ENCODE results near the gene LPCAT1. TPM values are rescaled to one million over a fixed set of nuclear protein-coding genes. Genes with fewer than 3 reads are reported as not detected.

Gene LPCAT1
- total and polyA plus RNA-seq, 2 of the 13 experiments (the other 11 are each of a cell fraction or from before 2014, with no cell fraction given) = 29.8 to 90.6 TPM

GRCh38 chr5:1564824-1565736 lies 41.3 kb upstream of the LPCAT1 start:
- Histone ChIP-seq H3K4me3 (replicated peaks in 1 of 3; ENCODE audit: insufficient read depth in 1 of 3, low read depth in 2 of 3, low read length in 3 of 3) (peak overlapping the region; percentile 14 to 64 (median 42); a peak in 5 of 6 replicates), H3K27me3 (ENCODE audit: control insufficient read depth in 1 of 2, insufficient read depth in 2 of 2, low read length in 2 of 2) (no peaks in the 10 kb centered on the region), H3K9me3 (ENCODE audit: low read length) (no peaks in the 10 kb centered on the region), H3K36me3 (replicated peaks in 1 of 2; ENCODE audit: control insufficient read depth in 1 of 2, insufficient read depth in 2 of 2, low read length in 2 of 2) (no peaks in the 10 kb centered on the region; a peak in 1 of 5 replicates), H3K4me1 (ENCODE audit: insufficient read depth, low read length) (peaks cover 88% of the 10 kb centered on the region), H3K27ac (ENCODE audit: extremely low read length, insufficient read depth, low read length) (peak overlapping the region; percentile 93), H4K20me1 (ENCODE audit: insufficient read depth, low read length) (no peaks in the 10 kb centered on the region), H3K4me2 (ENCODE audit: low read depth, low read length) (peak overlapping the region; percentile 81), H3K9ac (ENCODE audit: insufficient read depth, low read depth, low read length) (peak overlapping the region; percentile 53), H2AFZ (ENCODE audit: low read length) (no peak overlapping the region), H3K79me2 (ENCODE audit: insufficient read depth, low read length) (no peaks in the 10 kb centered on the region)
- in situ Hi-C loops (cut with HindIII; ENCODE audit: extremely low pct_ligation_motif_present, low pct_unique_long_range_greater_than_20kb) = loop anchor here (5.0 kb wide), 1 partner anchor 43 kb away; the partner anchor contains the start of gene LPCAT1
- peak; percentile 76 for ATAC-seq
- WGBS (ENCODE audit: low lambda C conversion rate) = 12% methylated on average over 8 of the region's 22 CpGs
- no peak for FAIRE-seq
- peak; percentile 59 for DNase-seq (ENCODE audit: low spot score)
- intact Hi-C loops (cut with micrococcal nuclease; ENCODE audit: unreplicated experiment) = loop anchor here (1.0 kb wide), 1 partner anchor 41 kb away; no protein-coding TSS in a partner anchor
- CTCF ChIA-PET (ENCODE audit: low intra/inter-chr PET ratio, low total read pairs) = no interaction called here
- BruUV-seq (replicated peaks) = no TSS peak
- POLR2A ChIA-PET = interaction anchor here (1.0 to 4.1 kb wide), 4 partner anchors 10 to 73 kb away, joined by 3 to 68 read pairs (median 7); partner anchors contain the start of gene LPCAT1
- TF ChIP-seq PCBP1 (IDR thresholded peaks at IDR 0.05; ENCODE audit: borderline replicate concordance, low read depth, low read length) (no peak), ZNF138 (CRISPR knock-in tag; IDR thresholded peaks at IDR 0.05; ENCODE audit: low read depth) (no peak), TMF1 (CRISPR knock-in tag; IDR thresholded peaks at IDR 0.05; ENCODE audit: low read depth) (no peak), RNF2 (conservative IDR thresholded peaks at IDR 0.05; ENCODE audit: low read depth) (no peak), POLR2AphosphoS2 (IDR thresholded peaks at IDR 0.05; ENCODE audit: low read depth, low read length) (no peak), JUNB (CRISPR knock-in tag; IDR thresholded peaks at IDR 0.05; ENCODE audit: borderline replicate concordance) (no peak)
- TF ChIP-seq, protein P1, sequence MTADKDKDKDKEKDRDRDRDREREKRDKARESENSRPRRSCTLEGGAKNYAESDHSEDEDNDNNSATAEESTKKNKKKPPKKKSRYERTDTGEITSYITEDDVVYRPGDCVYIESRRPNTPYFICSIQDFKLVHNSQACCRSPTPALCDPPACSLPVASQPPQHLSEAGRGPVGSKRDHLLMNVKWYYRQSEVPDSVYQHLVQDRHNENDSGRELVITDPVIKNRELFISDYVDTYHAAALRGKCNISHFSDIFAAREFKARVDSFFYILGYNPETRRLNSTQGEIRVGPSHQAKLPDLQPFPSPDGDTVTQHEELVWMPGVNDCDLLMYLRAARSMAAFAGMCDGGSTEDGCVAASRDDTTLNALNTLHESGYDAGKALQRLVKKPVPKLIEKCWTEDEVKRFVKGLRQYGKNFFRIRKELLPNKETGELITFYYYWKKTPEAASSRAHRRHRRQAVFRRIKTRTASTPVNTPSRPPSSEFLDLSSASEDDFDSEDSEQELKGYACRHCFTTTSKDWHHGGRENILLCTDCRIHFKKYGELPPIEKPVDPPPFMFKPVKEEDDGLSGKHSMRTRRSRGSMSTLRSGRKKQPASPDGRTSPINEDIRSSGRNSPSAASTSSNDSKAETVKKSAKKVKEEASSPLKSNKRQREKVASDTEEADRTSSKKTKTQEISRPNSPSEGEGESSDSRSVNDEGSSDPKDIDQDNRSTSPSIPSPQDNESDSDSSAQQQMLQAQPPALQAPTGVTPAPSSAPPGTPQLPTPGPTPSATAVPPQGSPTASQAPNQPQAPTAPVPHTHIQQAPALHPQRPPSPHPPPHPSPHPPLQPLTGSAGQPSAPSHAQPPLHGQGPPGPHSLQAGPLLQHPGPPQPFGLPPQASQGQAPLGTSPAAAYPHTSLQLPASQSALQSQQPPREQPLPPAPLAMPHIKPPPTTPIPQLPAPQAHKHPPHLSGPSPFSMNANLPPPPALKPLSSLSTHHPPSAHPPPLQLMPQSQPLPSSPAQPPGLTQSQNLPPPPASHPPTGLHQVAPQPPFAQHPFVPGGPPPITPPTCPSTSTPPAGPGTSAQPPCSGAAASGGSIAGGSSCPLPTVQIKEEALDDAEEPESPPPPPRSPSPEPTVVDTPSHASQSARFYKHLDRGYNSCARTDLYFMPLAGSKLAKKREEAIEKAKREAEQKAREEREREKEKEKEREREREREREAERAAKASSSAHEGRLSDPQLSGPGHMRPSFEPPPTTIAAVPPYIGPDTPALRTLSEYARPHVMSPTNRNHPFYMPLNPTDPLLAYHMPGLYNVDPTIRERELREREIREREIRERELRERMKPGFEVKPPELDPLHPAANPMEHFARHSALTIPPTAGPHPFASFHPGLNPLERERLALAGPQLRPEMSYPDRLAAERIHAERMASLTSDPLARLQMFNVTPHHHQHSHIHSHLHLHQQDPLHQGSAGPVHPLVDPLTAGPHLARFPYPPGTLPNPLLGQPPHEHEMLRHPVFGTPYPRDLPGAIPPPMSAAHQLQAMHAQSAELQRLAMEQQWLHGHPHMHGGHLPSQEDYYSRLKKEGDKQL (CRISPR knock-in tag; IDR thresholded peaks at IDR 0.05; ENCODE audit: low read depth) = no peak
- TF ChIP-seq, protein P2, sequence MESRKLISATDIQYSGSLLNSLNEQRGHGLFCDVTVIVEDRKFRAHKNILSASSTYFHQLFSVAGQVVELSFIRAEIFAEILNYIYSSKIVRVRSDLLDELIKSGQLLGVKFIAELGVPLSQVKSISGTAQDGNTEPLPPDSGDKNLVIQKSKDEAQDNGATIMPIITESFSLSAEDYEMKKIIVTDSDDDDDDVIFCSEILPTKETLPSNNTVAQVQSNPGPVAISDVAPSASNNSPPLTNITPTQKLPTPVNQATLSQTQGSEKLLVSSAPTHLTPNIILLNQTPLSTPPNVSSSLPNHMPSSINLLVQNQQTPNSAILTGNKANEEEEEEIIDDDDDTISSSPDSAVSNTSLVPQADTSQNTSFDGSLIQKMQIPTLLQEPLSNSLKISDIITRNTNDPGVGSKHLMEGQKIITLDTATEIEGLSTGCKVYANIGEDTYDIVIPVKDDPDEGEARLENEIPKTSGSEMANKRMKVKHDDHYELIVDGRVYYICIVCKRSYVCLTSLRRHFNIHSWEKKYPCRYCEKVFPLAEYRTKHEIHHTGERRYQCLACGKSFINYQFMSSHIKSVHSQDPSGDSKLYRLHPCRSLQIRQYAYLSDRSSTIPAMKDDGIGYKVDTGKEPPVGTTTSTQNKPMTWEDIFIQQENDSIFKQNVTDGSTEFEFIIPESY (CRISPR knock-in tag; IDR thresholded peaks at IDR 0.05) = no peak; the same call in 1 of the 2 replicates
- TF ChIP-seq, protein P3, sequence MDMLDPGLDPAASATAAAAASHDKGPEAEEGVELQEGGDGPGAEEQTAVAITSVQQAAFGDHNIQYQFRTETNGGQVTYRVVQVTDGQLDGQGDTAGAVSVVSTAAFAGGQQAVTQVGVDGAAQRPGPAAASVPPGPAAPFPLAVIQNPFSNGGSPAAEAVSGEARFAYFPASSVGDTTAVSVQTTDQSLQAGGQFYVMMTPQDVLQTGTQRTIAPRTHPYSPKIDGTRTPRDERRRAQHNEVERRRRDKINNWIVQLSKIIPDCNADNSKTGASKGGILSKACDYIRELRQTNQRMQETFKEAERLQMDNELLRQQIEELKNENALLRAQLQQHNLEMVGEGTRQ (IDR thresholded peaks at IDR 0.05; ENCODE audit: low read depth, low read length) = no peak
- TF ChIP-seq, protein P3 (CRISPR knock-in tag; IDR thresholded peaks at IDR 0.05; ENCODE audit: borderline replicate concordance) = no peak

Measured in HepG2 (cell line).